HepG2 (cell line): Measurements from ENCODE around the gene LGALS1. TPM values are rescaled to one million over a fixed set of nuclear protein-coding genes. Genes with fewer than 3 reads are reported as not detected.
A peak's percentile ranks its signal among the peaks of the same experiment; 100 is the strongest.

ENCODE experiments used
- ADNP ChIP-seq: sonication (generic); formaldehyde crosslinking; IDR thresholded peaks from 2 replicates; pipeline ENCODE4 v1.4.0; 2020; ENCODE audit warnings: missing genetic modification reagents
- ARNT2 ChIP-seq: sonication (generic); formaldehyde crosslinking; IDR thresholded peaks from 2 replicates; pipeline ENCODE4 v1.8.0; 2022; ENCODE audit warnings: mild to moderate bottlenecking, low read depth, missing genetic modification reagents, moderate library complexity
- ERF ChIP-seq: IDR thresholded peaks from 2 replicates; pipeline ENCODE4 v1.6.1; 2018; ENCODE audit warnings: missing biosample characterization, missing genetic modification reagents
- HNRNPH1 ChIP-seq: fragments of 200-400 bp; formaldehyde crosslinking; optimal IDR thresholded peaks from 2 replicates; pipeline ENCODE3; 2017; ENCODE audit warnings: mild to moderate bottlenecking, low read depth, low read length
- KMT2A ChIP-seq: sonication (generic); formaldehyde crosslinking; IDR thresholded peaks from 2 replicates; pipeline ENCODE4 v1.4.0; 2020; ENCODE audit warnings: missing genetic modification reagents
- LCORL ChIP-seq, 2 experiments: fragments of 450-650 bp in 1 of 2; sonication (generic) in 1 of 2; formaldehyde crosslinking in 1 of 2; IDR thresholded peaks; 2 replicates each; pipeline versions ENCODE4 v1.5.0 to v1.6.1; 2017 to 2020; ENCODE audit warnings: antibody characterized with exemption in 1 of 2, missing genetic modification reagents in 1 of 2
- NFIC ChIP-seq: IDR thresholded peaks from 2 replicates; pipeline ENCODE4 v1.6.1; 2012; ENCODE audit warnings: mild to moderate bottlenecking, low read length, inconsistent platforms
- PAXIP1 ChIP-seq: sonication (generic); formaldehyde crosslinking; conservative IDR thresholded peaks from 2 replicates; pipeline ENCODE4 v1.4.0; 2020; ENCODE audit warnings: mild to moderate bottlenecking, missing genetic modification reagents, moderate library complexity
- PPARG ChIP-seq: conservative IDR thresholded peaks from 2 replicates; pipeline ENCODE4 v1.6.1; 2016; ENCODE audit warnings: missing biosample characterization, missing genetic modification reagents
- PRDM10 ChIP-seq: sonication (generic); formaldehyde crosslinking; IDR thresholded peaks from 2 replicates; pipeline ENCODE4 v1.4.0; 2020; ENCODE audit warnings: low read depth, missing genetic modification reagents
- SAFB2 ChIP-seq: sonication (generic); formaldehyde crosslinking; IDR thresholded peaks from 2 replicates; pipeline ENCODE4 v1.5.1; 2020; ENCODE audit warnings: missing genetic modification reagents, low read depth, mild to moderate bottlenecking, borderline replicate concordance
- SRF ChIP-seq: IDR thresholded peaks from 2 replicates; pipeline ENCODE4 v1.6.1; 2011; ENCODE audit warnings: mild to moderate bottlenecking, low read depth, low read length, moderate library complexity
- SRSF4 ChIP-seq: fragments of 200-400 bp; formaldehyde crosslinking; IDR thresholded peaks from one replicate; pipeline ENCODE4 v1.6.1; 2018; ENCODE audit warnings: mild to moderate bottlenecking, low read depth, low read length, moderate library complexity; ENCODE audit not compliant: poor library complexity, severe bottlenecking
- YEATS2 ChIP-seq: sonication (generic); formaldehyde crosslinking; IDR thresholded peaks from 2 replicates; pipeline ENCODE4 v1.4.0; 2020; ENCODE audit warnings: missing genetic modification reagents, borderline replicate concordance
- ZBTB49 ChIP-seq: sonication (generic); formaldehyde crosslinking; IDR thresholded peaks from 2 replicates; pipeline ENCODE4 v1.4.0; 2020; ENCODE audit warnings: missing genetic modification reagents, borderline replicate concordance
- ZFP62 ChIP-seq: sonication (generic); formaldehyde crosslinking; IDR thresholded peaks from 2 replicates; pipeline ENCODE4 v1.4.0; 2020; ENCODE audit warnings: missing genetic modification reagents
- ZNF20 ChIP-seq: sonication (generic); formaldehyde crosslinking; IDR thresholded peaks from 2 replicates; pipeline ENCODE4 v1.4.0; 2020; ENCODE audit warnings: mild to moderate bottlenecking, moderate library complexity, missing genetic modification reagents
- ZNF296 ChIP-seq: sonication (generic); formaldehyde crosslinking; conservative IDR thresholded peaks from 2 replicates; pipeline ENCODE4 v1.5.0; 2020; ENCODE audit warnings: mild to moderate bottlenecking, missing genetic modification reagents
- ZNF329 ChIP-seq: sonication (generic); formaldehyde crosslinking; IDR thresholded peaks from 2 replicates; pipeline ENCODE4 v1.9.0; 2021; ENCODE audit warnings: low read depth, mild to moderate bottlenecking, missing genetic modification reagents
- polyA plus RNA-seq, 8 experiments: library from polyadenylated mRNA; depleted of rRNA in 3 of 8; stranded (reverse) in 7 of 8; unstranded in 1 of 8; fragments of >200 nt; fragmentation: Illumina TruSeq in 4 of 8; extraction: Trizol in 4 of 8; gene quantifications; 2 replicates each; pipeline versions ENCODE4 v1.2.1 to v1.2.3, GENCODE V29; 2011 to 2016; ENCODE audit warnings: low read depth in 4 of 8, missing spikeins in 1 of 8, mixed read lengths in 1 of 8; ENCODE audit not compliant: insufficient read depth in 1 of 8
- total RNA-seq, 5 experiments: library from RNA; depleted of rRNA; stranded (reverse); fragments of >200 nt; fragmentation: Illumina TruSeq; extraction: Trizol; gene quantifications; 2 replicates each; pipeline ENCODE4 v1.2.3, GENCODE V29; 2016; ENCODE audit warnings: low read depth in 1 of 5

LGALS1 gene
- total and polyA plus RNA-seq, 2 of the 13 experiments (the other 11 are each of a cell fraction or from before 2014, with no cell fraction given), result 103 to 858 TPM

GRCh38 chr22:37674951-37675929, at the start of gene LGALS1 (continued):
- TF ChIP-seq SAFB2 (CRISPR knock-in tag), result no peak
- no peak for TF ChIP-seq PRDM10 (CRISPR knock-in tag)
- TF ChIP-seq HNRNPH1, result no peak
- no peak for TF ChIP-seq PPARG (CRISPR knock-in tag)
- no peak for TF ChIP-seq SRSF4
- no peak for TF ChIP-seq KMT2A
- TF ChIP-seq ARNT2, result peak; percentile 45; the same call in 1 of the 2 replicates
- peak; percentile 32; the same call in 1 of the 2 replicates for TF ChIP-seq ADNP (CRISPR knock-in tag)
- no peak for TF ChIP-seq ZBTB49
- TF ChIP-seq SRF, result no peak
- peak; percentile 94 for TF ChIP-seq LCORL (IDR thresholded peaks at IDR 0.05)
- peak; percentile 50; the same call in 1 of the 2 replicates for TF ChIP-seq LCORL (CRISPR knock-in tag; IDR thresholded peaks at IDR 0.05)
- no peak for TF ChIP-seq ZNF296 (CRISPR knock-in tag)
- no peak for TF ChIP-seq ZNF329 (CRISPR knock-in tag)
- TF ChIP-seq ZFP62 (CRISPR knock-in tag), result no peak
- TF ChIP-seq PAXIP1 (CRISPR knock-in tag), result peak; percentile 46; the same call in 1 of the 2 replicates
- 0 out of 2 replicates have a peak, but pooled peaks have one; percentile 17 for TF ChIP-seq YEATS2 (CRISPR knock-in tag)
- peak; percentile 15; the same call in 1 of the 2 replicates for TF ChIP-seq ERF
- TF ChIP-seq NFIC, result no peak
- TF ChIP-seq ZNF20 (CRISPR knock-in tag), result no peak
